ENCODE measurements around the gene ALDH3B2. TPM values are rescaled to one million over a fixed set of nuclear protein-coding genes. Genes with fewer than 3 reads are reported as not detected.

The ALDH3B2 gene
- total RNA-seq, 1 donor from 2014 or later = not detected

DNA sequence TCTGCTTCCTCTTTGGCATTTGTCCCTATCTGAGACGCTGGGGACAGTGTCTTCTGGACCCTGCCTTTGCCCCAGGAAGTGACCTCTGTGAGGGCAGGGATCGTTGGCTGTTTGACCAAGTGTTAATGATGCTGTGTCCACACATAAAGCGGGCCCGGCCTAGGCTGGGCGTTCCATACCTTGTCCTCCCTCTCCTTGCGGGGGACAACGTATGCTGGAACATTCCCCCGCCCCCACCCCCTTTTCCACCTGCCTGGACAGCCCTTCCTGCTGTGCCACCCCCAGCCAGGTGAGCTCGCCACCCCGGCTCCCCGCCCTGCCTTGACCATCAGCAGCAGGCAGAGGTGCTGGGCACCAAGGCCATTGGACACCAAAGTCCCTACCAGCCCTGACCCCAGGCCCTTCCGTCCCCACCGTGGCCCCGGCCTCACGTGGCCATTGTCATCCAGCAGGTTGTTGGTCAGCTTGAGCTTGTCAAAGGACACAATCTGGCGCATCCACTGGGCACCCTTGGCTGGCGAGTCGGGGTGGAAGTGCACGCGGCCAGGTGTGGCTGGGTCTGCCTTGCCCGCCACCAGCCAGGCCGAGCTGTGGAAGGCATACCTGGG, 40.6 kb downstream of the ALDH3B2 start:
- peaks cover 3% of the 10 kb centered on the region for H3K27me3 Mint-ChIP-seq (ENCODE audit: low read depth)
- TF ChIP-seq, protein P1, sequence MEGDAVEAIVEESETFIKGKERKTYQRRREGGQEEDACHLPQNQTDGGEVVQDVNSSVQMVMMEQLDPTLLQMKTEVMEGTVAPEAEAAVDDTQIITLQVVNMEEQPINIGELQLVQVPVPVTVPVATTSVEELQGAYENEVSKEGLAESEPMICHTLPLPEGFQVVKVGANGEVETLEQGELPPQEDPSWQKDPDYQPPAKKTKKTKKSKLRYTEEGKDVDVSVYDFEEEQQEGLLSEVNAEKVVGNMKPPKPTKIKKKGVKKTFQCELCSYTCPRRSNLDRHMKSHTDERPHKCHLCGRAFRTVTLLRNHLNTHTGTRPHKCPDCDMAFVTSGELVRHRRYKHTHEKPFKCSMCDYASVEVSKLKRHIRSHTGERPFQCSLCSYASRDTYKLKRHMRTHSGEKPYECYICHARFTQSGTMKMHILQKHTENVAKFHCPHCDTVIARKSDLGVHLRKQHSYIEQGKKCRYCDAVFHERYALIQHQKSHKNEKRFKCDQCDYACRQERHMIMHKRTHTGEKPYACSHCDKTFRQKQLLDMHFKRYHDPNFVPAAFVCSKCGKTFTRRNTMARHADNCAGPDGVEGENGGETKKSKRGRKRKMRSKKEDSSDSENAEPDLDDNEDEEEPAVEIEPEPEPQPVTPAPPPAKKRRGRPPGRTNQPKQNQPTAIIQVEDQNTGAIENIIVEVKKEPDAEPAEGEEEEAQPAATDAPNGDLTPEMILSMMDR (IDR thresholded peaks at IDR 0.05) = no peak
- no peaks in the 10 kb centered on the region for H3K36me3 Mint-ChIP-seq (ENCODE audit: low read depth)
- no peak overlapping the region for H3K27ac Mint-ChIP-seq (ENCODE audit: unreplicated experiment)
- H3K9me3 Mint-ChIP-seq (ENCODE audit: low read depth) = no peaks in the 10 kb centered on the region
- no peak overlapping the region for H3K4me3 Mint-ChIP-seq (ENCODE audit: unreplicated experiment)
- peaks cover 5% of the 10 kb centered on the region for H3K4me1 Mint-ChIP-seq (ENCODE audit: low read depth)
- peak; percentile 92 for DNase-seq (ENCODE audit: low spot score)

DNA sequence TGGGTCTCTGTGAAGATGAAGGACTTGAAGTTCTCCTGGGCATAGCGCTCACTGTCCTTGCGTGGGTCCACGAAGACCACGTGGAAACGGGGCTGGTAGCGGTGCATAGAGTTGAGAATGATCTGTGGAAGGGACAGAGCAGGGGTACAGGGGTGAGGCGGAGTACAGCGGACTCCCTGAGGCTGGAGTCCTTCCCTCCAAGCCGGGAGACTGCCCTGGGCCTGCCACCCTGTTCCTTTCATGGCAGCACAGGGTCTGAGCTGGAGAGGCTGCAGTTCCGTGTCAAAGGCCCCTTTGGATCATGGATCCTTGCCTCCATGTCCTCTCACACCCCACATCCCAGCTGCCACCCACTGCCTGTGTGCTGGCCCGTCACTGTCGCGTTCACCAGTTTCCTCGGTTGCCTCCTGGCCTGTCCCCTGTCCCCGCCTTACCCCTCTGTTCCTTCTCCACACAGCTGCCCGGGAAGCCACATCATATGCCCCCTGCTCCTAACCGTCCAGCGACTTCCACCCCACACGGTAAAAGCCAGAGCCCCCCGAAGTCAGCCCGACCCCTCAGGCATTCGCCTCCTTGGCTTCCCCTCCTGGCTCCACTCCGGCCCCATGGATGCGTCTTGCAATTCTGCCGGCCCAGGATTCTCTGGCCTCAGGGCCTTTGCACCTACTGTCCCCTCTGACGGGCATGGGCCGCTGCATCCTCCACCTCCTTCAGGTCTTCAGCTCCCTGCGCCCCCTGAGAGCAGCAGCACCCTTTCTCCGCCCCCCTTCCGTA, 41.3 kb downstream of the ALDH3B2 start:
- Mint-ChIP-seq H3K36me3 (ENCODE audit: low read depth) (no peaks in the 10 kb centered on the region), H3K27me3 (ENCODE audit: low read depth) (no peaks in the 10 kb centered on the region), H3K9me3 (ENCODE audit: low read depth) (no peaks in the 10 kb centered on the region), H3K4me3 (ENCODE audit: unreplicated experiment) (no peak overlapping the region), H3K27ac (ENCODE audit: unreplicated experiment) (no peak overlapping the region), H3K4me1 (ENCODE audit: low read depth) (peaks cover 5% of the 10 kb centered on the region)
- TF ChIP-seq, protein P1 (IDR thresholded peaks at IDR 0.05) = no peak
- peak; percentile 87 for DNase-seq (ENCODE audit: low spot score)

DNA sequence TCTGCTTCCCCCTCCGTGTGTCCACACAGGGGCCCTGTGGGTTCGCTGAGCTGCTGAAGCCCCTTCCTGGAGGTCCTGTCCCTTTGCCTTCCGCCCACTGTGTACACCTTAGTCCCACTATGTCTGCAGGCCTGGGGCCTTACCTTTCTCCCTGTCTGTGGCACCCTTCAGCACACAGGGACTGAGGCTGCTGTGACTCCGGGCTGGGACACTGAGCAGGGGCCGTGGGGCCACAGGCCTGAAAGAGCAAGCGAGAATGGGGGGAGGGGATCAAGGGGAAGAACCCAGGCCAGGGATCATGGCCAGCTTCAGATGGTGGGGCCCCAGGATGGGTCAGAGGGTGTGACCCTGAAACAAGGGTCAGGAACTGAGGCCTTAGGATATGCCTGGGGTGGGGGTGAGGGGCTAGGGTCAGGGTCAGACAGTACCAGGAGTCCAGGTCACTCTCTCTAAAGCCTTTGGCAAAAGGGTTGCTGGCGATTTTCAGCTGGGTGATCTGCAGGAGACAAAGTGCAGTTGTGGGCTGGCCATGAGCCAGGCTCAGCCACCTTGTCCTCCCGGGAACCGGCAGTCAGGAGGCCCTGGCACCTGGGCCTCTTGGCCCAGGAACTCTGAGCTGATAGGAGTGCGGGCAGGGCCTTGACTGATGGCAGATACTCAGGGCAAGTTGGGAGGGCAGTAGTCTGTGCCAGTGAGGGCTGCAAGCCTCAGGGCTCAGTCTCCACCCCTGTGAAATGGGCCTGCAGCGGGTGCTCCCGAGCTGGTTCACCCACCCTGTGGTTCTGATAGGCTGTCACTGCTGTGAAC, 42.0 kb downstream of the ALDH3B2 start:
- Mint-ChIP-seq H3K4me3 (ENCODE audit: unreplicated experiment) (peak overlapping the region; percentile 35), H3K27ac (ENCODE audit: unreplicated experiment) (no peak overlapping the region)

DNA sequence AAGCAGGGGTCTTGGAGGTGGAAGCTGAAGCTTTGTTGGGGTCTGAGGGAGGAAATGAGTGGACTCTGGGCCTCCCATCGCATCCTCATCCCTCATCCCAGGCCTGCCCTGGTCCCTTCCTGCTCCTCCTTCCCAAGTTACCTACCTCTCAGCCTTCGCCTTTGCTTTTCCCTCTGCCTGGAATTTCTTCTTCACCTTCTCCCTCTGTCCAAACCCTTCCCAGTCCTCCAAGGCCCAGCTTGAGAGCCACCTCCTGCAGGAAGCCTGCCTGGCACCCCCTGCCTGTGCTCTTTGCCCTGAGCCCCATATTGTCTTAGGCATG, 42.6 kb downstream of the ALDH3B2 start:
- H3K9me3 Mint-ChIP-seq (ENCODE audit: low read depth) = no peaks in the 10 kb centered on the region
- H3K4me1 Mint-ChIP-seq (ENCODE audit: low read depth) = peaks cover 5% of the 10 kb centered on the region
- DNase-seq (ENCODE audit: low spot score) = no peak
- H3K36me3 Mint-ChIP-seq (ENCODE audit: low read depth) = no peaks in the 10 kb centered on the region
- H3K4me3 Mint-ChIP-seq (ENCODE audit: unreplicated experiment) = peak overlapping the region; percentile 35
- H3K27me3 Mint-ChIP-seq (ENCODE audit: low read depth) = no peaks in the 10 kb centered on the region
- TF ChIP-seq, protein P1 (IDR thresholded peaks at IDR 0.05) = no peak
- H3K27ac Mint-ChIP-seq (ENCODE audit: unreplicated experiment) = peak overlapping the region; percentile 45

More for the DNA sequence above, 42.0 kb downstream of the ALDH3B2 start:
- Mint-ChIP-seq H3K9me3 (ENCODE audit: low read depth) (no peaks in the 10 kb centered on the region), H3K4me1 (ENCODE audit: low read depth) (peaks cover 5% of the 10 kb centered on the region), H3K27me3 (ENCODE audit: low read depth) (no peaks in the 10 kb centered on the region), H3K36me3 (ENCODE audit: low read depth) (no peaks in the 10 kb centered on the region)
- peak; percentile 70 for DNase-seq (ENCODE audit: low spot score)
- TF ChIP-seq, protein P1 (IDR thresholded peaks at IDR 0.05) = no peak

DNA sequence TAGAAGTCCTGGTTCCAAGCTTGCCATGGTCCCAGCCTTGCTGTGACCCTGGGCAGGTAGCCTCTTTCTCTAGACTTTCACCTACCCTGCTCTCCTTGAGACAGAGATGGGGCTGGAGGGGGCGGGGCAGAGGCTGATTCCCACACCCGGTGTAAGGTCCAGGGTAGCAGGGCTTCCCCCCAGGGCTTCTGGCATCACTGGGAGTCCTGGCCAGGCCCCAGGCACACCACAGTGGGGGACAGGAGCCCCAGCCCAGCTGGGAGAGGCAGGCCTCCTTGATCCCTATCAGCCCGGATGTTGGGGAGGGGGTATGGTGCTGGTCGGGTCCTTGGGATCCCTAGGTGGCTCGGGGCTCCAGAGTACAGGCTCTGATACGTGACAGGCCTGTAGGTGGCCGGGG, 43.0 kb downstream of the ALDH3B2 start:
- H3K4me1 Mint-ChIP-seq (ENCODE audit: low read depth) = peaks cover 5% of the 10 kb centered on the region
- no peak overlapping the region for H3K27ac Mint-ChIP-seq (ENCODE audit: unreplicated experiment)
- H3K9me3 Mint-ChIP-seq (ENCODE audit: low read depth) = no peaks in the 10 kb centered on the region
- H3K36me3 Mint-ChIP-seq (ENCODE audit: low read depth) = no peaks in the 10 kb centered on the region
- TF ChIP-seq, protein P1 (IDR thresholded peaks at IDR 0.05) = no peak
- peak; percentile 83 for DNase-seq (ENCODE audit: low spot score)
- no peaks in the 10 kb centered on the region for H3K27me3 Mint-ChIP-seq (ENCODE audit: low read depth)
- H3K4me3 Mint-ChIP-seq (ENCODE audit: unreplicated experiment) = no peak overlapping the region

All from chondrocyte (in vitro differentiated cells).